MCF 10A (cell line): ENCODE data around the gene ZNF446. TPM values are rescaled to one million over a fixed set of nuclear protein-coding genes. Genes with fewer than 3 reads are reported as not detected.

ENCODE experiments used
- BruUV-seq: library from RNA; stranded (reverse); fragments of 400-500 nt; replicated peaks from 2 replicates; lab custom pipeline; 2021; lab: Mats Ljungman, UMichigan
- CTCF ChIA-PET: fragments of 300-600 bp; sonication (Branson Sonifier 250); formaldehyde crosslinking; extraction: SDS; loops from one replicate; lab custom pipeline; 2021; ENCODE audit warnings: antibody characterized with exemption, inconsistent platforms; lab: Yijun Ruan, JAX
- POLR2A ChIA-PET: fragments of 300-600, 350-650 bp; sonication (Branson Sonifier 250); formaldehyde crosslinking; extraction: SDS; loops from one replicate; lab custom pipeline; 2020; ENCODE audit warnings: antibody characterized with exemption, inconsistent platforms; lab: Yijun Ruan, JAX
- DNase-seq: peaks from one replicate; pipeline ENCODE4 v3.0.0-alpha.2; 2018; ENCODE audit not compliant: unreplicated experiment
- H3K27ac Mint-ChIP-seq: one replicate; pipeline ENCODE4 v1.8.0; 2022; ENCODE audit warnings: mild to moderate bottlenecking, low read depth, mixed read lengths; ENCODE audit not compliant: unreplicated experiment
- H3K27me3 Mint-ChIP-seq: one replicate; pipeline ENCODE4 v1.8.0; 2022; ENCODE audit warnings: mixed read lengths; ENCODE audit not compliant: insufficient read depth, unreplicated experiment
- H3K36me3 Mint-ChIP-seq: one replicate; pipeline ENCODE4 v1.8.0; 2022; ENCODE audit warnings: mild to moderate bottlenecking, moderate library complexity, mixed read lengths; ENCODE audit not compliant: insufficient read depth, unreplicated experiment
- H3K4me1 Mint-ChIP-seq: one replicate; pipeline ENCODE4 v1.8.0; 2022; ENCODE audit warnings: mixed read lengths; ENCODE audit not compliant: insufficient read depth, unreplicated experiment
- H3K4me3 Mint-ChIP-seq: one replicate; pipeline ENCODE4 v1.8.0; 2022; ENCODE audit warnings: mild to moderate bottlenecking, moderate library complexity, mixed read lengths; ENCODE audit not compliant: unreplicated experiment
- H3K9me3 Mint-ChIP-seq: one replicate; pipeline ENCODE4 v1.8.0; 2022; ENCODE audit warnings: mixed read lengths; ENCODE audit not compliant: unreplicated experiment
- CTCF ChIP-seq: fragments of 200-600 bp; IDR thresholded peaks from one replicate; pipeline ENCODE4 v1.8.0; 2022; ENCODE audit warnings: antibody characterized with exemption, mild to moderate bottlenecking; ENCODE audit not compliant: unreplicated experiment
- intact Hi-C: fragments of 100-400 bp; cut with micrococcal nuclease; formaldehyde crosslinking; loops from 2 replicates; pipeline ENCODE4 v1.14.1; 2022
- total RNA-seq: library from RNA; stranded (reverse); gene quantifications from 2 replicates; pipeline ENCODE4 v1.2.3, GENCODE V29; 2022

ZNF446 gene
- total RNA-seq, 1 experiment from 2014 or later: 8.3 TPM

- CTCF ChIA-PET: interaction anchor here (0.5 to 5.7 kb wide), 6 partner anchors 11 to 1126 kb away, joined by 3 to 43 read pairs (median 3); partner anchors contain the start of genes CHMP2A and TRIM28
- intact Hi-C loops: no loop called here
- Mint-ChIP-seq H3K9me3 (no peaks in the 10 kb centered on the region), H3K27me3 (no peaks in the 10 kb centered on the region), H3K4me1 (peaks cover 27% of the 10 kb centered on the region), H3K27ac (peak overlapping the region; percentile 100), H3K4me3 (peak overlapping the region; percentile 83), H3K36me3 (peaks cover 44% of the 10 kb centered on the region)
- POLR2A ChIA-PET: interaction anchor here (0.6 to 6.7 kb wide), 5 partner anchors 28 to 212 kb away, joined by 3 to 194 read pairs (median 77); partner anchors contain the start of genes CHMP2A, ERVK3-1, TRIM28 and UBE2M
- no peak for TF ChIP-seq CTCF
- BruUV-seq: no TSS peak
- DNase-seq: no peak
These were observed 41.0 kb downstream of the ZNF446 start for GRCh38 chr19:58516964-58517833.

- no peaks in the 10 kb centered on the region for H3K27me3 Mint-ChIP-seq
These were observed 42.3 kb downstream of the ZNF446 start for GRCh38 chr19:58518256-58519086.

GRCh38 chr19:58519087-58519354, 42.9 kb downstream of the ZNF446 start:
- TF ChIP-seq CTCF: no peak
- peak overlapping the region; percentile 100 for H3K27ac Mint-ChIP-seq
- no peaks in the 10 kb centered on the region for H3K9me3 Mint-ChIP-seq
- no TSS peak for BruUV-seq
- ChIA-PET POLR2A (interaction anchor here (0.5 to 6.7 kb wide), 15 partner anchors 13 to 1182 kb away, joined by 3 to 194 read pairs (median 7); partner anchors contain the start of genes CHMP2A, TRIM28, UBE2M and ZNF497), CTCF (interaction anchor here (0.6 to 5.7 kb wide), 23 partner anchors 10 to 1063 kb away, joined by 3 to 43 read pairs (median 4); partner anchors contain the start of genes CHMP2A, TRIM28 and ZNF324B)
- peaks cover 35% of the 10 kb centered on the region for H3K36me3 Mint-ChIP-seq
- intact Hi-C loops: loop anchor here (1.0 to 2.0 kb wide), 3 partner anchors 25 to 157 kb away; partner anchors contain the start of genes CHMP2A, TRIM28 and ZNF497
- no peaks in the 10 kb centered on the region for H3K27me3 Mint-ChIP-seq
- H3K4me1 Mint-ChIP-seq: peaks cover 27% of the 10 kb centered on the region
- H3K4me3 Mint-ChIP-seq: peak overlapping the region; percentile 83
- DNase-seq: peak; percentile 80

More at GRCh38 chr19:58518256-58519086, 42.3 kb downstream of the ZNF446 start:
- Mint-ChIP-seq H3K4me3 (peak overlapping the region; percentile 83), H3K27ac (peak overlapping the region; percentile 100), H3K4me1 (peaks cover 27% of the 10 kb centered on the region), H3K36me3 (peaks cover 35% of the 10 kb centered on the region), H3K9me3 (no peaks in the 10 kb centered on the region)
- ChIA-PET CTCF (interaction anchor here (0.6 to 5.7 kb wide), 26 partner anchors 9 to 1128 kb away, joined by 3 to 43 read pairs (median 3); partner anchors contain the start of genes CHMP2A, ERVK3-1, TRIM28 and ZNF324B), POLR2A (interaction anchor here (0.5 to 6.7 kb wide), 16 partner anchors 13 to 1182 kb away, joined by 3 to 194 read pairs (median 7); partner anchors contain the start of genes CHMP2A, ERVK3-1, TRIM28 and UBE2M)
- intact Hi-C loops: loop anchor here (1.0 to 2.0 kb wide), 3 partner anchors 26 to 156 kb away; partner anchors contain the start of genes CHMP2A, TRIM28 and ZNF497
- peak; percentile 9 for TF ChIP-seq CTCF
- DNase-seq: no peak
- BruUV-seq: TSS peak; percentile 8
